Right lobe of liver (tissue), 4 donors: ENCODE results near the gene OBSCN.

Experiments
- POLR2A ChIP-seq: fragments of 450-650 bp; IDR thresholded peaks from one replicate; pipeline ENCODE4 v1.6.1; 2017; ENCODE audit warnings: antibody characterized with exemption, mild to moderate bottlenecking
- TF ChIP-seq, protein P1 (sequence below), 4 donors: fragments of 200-600 bp in 3 of 4; fragments of 450-650 bp in 1 of 4; IDR thresholded peaks; one replicate each; pipeline versions ENCODE4 v1.5.1 to v1.8.0; 2016 to 2022; ENCODE audit warnings: antibody characterized with exemption in 4 of 4, mild to moderate bottlenecking in 2 of 4
- donor health status: DM: no; HTN: no; CAD: no.
- donor health status: DM: no; HTN: no; CAD: no.
- donor health status: DM: no; HTN: yes; CAD: no.

DNA sequence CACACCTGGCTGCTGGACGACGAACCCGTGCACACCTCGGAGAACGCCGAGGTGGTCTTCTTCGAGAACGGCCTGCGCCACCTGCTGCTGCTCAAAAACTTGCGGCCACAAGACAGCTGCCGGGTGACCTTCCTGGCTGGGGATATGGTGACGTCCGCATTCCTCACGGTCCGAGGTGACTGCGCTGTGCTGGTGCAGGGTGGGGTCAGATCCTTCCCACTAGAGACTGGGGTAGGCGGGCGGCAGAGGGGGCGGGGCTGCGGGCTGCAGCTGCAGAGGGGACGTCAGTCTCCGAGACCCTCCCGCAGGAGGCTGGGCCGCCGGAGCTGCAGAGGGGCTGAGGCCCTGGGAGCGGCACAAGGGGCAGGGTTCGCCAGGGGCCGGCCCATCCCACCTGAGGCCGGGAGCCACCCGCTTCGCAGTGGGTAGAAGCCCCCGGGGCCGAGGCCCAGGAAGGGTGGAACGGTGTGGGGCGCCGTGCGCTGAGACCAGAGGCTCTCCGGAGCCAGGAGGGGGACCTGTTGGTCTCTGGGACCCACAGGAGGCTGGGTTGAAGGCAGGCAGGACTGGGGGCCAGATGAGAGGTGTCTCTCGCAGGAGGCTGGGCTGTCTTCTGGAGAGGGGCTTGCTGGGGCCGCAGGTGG lies 108.2 kb downstream of the OBSCN start:
- TF ChIP-seq, protein P1, sequence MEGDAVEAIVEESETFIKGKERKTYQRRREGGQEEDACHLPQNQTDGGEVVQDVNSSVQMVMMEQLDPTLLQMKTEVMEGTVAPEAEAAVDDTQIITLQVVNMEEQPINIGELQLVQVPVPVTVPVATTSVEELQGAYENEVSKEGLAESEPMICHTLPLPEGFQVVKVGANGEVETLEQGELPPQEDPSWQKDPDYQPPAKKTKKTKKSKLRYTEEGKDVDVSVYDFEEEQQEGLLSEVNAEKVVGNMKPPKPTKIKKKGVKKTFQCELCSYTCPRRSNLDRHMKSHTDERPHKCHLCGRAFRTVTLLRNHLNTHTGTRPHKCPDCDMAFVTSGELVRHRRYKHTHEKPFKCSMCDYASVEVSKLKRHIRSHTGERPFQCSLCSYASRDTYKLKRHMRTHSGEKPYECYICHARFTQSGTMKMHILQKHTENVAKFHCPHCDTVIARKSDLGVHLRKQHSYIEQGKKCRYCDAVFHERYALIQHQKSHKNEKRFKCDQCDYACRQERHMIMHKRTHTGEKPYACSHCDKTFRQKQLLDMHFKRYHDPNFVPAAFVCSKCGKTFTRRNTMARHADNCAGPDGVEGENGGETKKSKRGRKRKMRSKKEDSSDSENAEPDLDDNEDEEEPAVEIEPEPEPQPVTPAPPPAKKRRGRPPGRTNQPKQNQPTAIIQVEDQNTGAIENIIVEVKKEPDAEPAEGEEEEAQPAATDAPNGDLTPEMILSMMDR (IDR thresholded peaks at IDR 0.05), result no peak
- no peak for TF ChIP-seq POLR2A
